ENCODE measurements around the gene MYD88.

Gene MYD88

GRCh38 chr3:38168151-38169026 lies 29.9 kb downstream of the MYD88 start:
- DNase-seq, result no peak

GRCh38 chr3:38169027-38169317 lies 30.5 kb downstream of the MYD88 start:
- no peak for DNase-seq

- no peak for DNase-seq
Measured at GRCh38 chr3:38170722-38171121, 32.3 kb downstream of the MYD88 start.

- no peak for DNase-seq
Measured at GRCh38 chr3:38171622-38172021, 33.2 kb downstream of the MYD88 start.

- DNase-seq, result no peak
Measured at GRCh38 chr3:38173834-38174418, 35.5 kb downstream of the MYD88 start.

- no peak for DNase-seq
Measured at GRCh38 chr3:38177181-38177580, 38.7 kb downstream of the MYD88 start.

- no peak for DNase-seq
Measured at GRCh38 chr3:38186781-38187180, 48.3 kb downstream of the MYD88 start.

- DNase-seq, result no peak
Measured at GRCh38 chr3:38190481-38190881, 52.0 kb downstream of the MYD88 start.
